Right lobe of liver (tissue), 4 donors: ENCODE measurements around the gene CYTH1.

Experiments used
- CTCF ChIP-seq, 4 donors: fragments of 200-600 bp in 3 of 4; fragments of 450-650 bp in 1 of 4; IDR thresholded peaks; one replicate each; pipeline versions ENCODE4 v1.5.1 to v1.8.0; 2016 to 2022; ENCODE audit warnings: antibody characterized with exemption in 4 of 4, mild to moderate bottlenecking in 2 of 4
- POLR2A ChIP-seq: fragments of 450-650 bp; IDR thresholded peaks from one replicate; pipeline ENCODE4 v1.6.1; 2017; ENCODE audit warnings: antibody characterized with exemption, mild to moderate bottlenecking
- donor health status: DM: no; HTN: no; CAD: no.
- donor health status: DM: no; HTN: no; CAD: no.
- donor health status: DM: no; HTN: yes; CAD: no.

- TF ChIP-seq POLR2A, result no peak
- no peak for TF ChIP-seq CTCF (IDR thresholded peaks at IDR 0.05)
Measured at GRCh38 chr17:78697122-78697521, 85.0 kb downstream of the CYTH1 start.
